DMS79 treated with DMSO at 0.1 percent for 48 hours (cell line): ENCODE measurements around the gene NTRK1.

Experiments used
- DNase-seq: peaks from one replicate; lab custom pipeline; 2025; lab: John Stamatoyannopoulos, UW

NTRK1 gene

DNA sequence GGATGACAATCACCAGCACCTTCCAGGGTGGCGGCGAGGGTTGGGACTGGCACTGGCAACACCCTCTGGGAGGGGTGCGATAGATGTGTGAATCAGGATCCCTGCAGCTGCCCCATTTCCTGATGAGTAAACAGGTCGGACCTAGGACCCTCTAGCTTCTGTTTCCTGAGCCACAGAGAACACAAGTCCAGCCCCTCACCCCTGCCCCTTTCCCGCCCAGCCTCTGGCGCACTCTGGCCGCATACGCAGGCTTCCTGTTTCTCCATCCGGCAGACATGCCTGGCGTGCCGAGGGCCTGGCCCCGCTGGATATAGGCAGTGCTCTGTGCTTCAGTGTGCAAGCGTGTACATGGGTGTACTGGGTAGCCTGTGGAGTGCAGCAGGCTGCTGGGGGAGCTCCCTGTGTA lies 37.5 kb downstream of the NTRK1 start:
- no peak for DNase-seq

DNA sequence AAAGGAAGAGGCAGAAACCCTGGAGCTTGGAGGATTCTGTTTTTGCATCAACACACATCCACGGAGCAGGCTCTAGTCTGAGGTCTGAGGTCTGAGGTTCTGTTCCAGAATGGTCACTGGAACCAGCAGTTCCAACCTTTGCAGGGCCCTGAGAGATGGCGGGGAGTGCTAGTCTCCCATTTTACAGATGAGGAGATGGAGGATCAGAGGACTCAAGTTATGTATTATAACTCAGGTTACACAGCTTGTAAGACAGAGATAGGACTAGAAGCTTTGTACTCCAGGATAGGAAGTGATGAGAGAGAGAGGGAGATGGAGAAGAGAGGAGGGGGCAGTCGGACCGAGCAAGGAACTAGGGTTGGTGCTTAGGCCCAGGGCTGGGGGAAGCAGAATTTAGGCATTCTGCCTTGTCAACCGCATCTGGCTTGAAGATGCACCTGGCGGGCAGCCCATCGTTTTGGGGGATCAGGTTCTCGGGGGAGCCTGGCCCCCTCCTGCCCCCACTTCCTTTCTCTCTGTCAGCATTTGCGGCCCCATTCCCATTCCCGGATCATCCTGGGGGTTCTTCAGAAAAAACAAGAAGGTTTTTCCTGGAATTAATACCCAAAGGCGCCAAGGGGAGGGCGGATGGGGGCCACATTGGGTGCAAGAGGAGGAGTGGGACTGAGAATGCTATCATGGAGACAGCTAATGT lies 38.5 kb downstream of the NTRK1 start:
- DNase-seq: no peak

DNA sequence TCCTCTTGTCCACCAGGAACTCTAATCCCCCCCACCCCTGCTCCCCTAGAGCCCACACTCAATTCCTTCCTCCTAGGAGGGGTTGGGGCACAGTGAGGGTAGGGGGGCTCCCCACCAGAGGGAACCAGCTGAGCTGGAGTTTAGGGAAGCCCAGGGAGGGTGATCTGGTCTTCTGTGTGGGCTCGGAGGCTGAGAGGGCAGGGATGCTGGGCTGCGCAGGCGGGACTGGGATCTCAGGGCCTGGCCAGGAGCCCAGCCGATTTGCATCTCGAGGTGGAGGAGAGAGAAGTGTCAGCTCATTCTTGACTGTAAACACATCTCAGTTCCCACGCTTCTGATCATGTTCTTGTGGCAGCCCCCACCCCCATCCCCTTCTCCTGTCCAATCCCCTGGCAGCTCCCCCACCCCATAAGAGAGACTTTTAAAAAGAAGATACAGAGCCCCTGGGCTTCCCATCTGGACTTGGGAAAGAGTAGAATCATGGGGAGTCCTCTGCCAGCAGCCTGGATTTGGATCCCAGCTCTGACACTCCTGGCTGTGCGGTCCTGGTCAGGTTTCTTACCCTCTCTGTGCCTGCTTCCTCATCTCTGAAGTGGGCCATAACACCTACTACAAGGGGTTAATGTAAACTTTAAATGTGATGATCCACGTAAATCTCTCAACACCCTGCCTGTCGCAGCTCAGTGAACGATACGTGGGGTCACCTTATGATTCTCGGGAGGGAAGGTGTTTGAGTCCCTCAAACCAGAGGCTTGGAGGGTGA lies 39.5 kb downstream of the NTRK1 start:
- DNase-seq: peak; percentile 30

DNA sequence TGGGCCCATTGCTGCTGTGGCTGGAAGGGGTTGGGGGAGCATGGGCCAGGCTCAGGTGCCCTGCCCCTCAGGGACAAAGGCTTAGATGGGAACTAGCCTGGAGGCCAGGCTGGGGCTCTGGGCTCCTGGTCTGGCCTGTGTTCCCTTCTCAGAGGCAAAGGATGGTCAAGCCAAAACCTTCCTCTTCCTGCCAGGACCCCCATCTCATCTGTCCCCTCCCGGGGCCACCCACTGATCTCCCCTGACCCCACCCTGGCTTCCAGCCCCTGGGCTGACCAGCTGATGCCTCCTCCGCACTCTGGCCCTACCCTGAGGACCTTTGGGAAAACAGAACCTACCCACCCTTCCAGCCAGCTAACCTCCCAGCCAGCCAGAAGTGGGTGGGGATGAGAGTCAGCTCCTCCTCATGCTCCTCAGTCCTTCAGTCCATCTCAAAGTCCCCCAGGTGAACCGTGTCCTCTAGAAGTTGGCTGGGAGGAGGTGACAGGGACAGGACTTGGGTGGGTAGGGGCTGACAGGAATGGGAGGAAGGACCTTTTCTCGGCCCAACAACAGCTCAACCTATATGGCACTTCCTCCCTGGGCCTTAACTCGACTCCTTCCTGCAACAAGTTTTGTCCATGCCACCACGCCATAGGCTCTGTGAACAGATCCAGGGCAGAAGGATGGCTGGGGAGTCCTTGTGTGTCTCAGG lies 40.4 kb downstream of the NTRK1 start:
- no peak for DNase-seq

DNA sequence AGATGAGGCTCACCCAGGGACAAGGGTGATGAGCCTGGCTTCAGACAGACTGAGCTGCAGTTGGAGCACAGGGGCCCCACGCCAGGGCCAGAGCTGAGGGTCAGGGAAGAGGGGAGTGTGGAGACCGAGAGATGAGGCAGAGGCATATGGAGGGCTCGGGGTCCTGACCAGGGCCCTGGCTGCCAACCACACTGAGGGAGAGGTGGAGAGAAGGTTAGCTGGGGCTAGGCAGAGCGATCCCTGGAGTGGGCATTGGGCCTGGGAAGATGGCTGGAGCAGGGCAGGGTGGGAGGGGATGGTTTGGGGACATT lies 40.9 kb downstream of the NTRK1 start:
- DNase-seq: no peak

DNA sequence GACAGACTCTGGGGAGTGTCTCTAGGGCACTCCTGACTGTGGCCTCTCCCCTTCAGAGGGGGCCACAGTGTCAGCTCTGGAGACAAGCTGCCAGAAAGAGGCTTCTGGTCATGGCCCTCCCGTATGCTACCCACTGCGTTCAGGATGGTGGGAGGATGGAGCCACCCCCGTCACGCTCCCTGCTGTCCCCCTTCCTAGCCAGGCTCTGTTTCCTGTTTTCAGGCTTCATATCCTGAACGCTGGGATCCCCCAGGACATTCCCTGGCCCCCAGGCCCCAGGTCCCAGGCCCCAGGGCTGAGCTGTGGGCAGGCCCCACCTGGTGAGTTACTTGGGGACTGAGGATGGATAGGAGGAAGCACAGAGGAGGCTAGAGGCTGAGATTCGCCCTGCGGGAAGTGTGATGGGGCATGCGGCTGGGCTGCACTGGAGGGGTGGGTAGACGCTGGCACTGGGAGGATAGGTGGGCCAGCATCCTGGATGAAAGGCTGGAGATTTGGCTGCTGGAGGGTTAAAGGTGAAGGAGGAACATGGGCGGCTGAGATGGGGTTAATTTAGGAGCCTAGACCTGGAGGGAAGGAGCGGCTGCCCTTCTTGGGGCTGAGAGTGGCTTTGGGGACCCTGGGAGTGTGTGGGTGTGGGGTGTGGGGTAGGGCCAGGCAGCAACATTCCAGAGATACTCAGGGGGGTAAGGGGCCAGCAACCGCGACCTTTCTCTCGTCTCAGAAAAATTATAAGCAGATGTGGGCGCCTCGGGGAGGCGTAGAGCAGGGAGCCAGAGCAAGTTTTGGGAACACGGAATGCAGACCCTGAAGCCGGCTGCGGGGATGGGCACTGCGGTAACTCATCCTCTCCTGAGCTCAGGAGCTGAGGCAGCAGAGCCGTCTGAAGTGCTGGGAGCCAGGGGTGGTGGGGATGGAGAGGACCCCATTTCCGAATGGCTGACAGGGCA lies 41.6 kb downstream of the NTRK1 start:
- no peak for DNase-seq

DNA sequence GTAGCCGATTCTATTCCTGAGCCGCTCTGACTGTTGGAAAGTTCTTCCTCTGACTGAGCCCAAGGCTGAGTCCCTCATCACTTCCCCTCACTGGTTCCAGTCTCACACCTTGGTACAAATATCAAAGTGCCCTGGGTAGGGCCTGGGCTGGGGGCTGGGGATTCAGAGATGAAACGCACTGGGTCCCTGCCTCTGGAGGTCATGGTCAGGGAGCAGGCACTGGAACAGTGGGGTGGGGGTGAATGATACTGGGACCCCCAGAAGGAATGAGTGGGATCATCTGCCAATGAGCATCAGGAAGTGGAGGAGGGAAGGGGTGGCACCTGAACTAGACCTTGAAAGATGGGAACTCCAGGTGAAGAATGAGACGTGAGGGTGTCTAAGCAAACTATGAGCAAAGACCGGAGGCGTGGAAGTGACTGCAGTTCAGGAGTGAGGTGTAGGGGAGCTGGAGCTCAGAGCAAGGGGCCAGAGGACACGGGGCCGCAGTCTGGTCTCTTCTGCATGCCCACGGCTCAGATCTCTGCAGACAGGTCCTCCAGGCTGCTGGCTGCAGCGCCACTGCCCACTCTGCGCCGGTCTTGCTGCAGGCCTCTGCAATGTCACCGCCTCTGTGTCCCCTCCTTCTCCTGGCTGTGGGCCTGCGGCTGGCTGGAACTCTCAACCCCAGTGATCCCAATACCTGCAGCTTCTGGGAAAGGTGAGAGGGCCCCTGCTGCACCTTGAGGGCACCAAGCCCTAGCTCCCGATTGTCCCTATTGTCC lies 42.8 kb downstream of the NTRK1 start:
- no peak for DNase-seq

DNA sequence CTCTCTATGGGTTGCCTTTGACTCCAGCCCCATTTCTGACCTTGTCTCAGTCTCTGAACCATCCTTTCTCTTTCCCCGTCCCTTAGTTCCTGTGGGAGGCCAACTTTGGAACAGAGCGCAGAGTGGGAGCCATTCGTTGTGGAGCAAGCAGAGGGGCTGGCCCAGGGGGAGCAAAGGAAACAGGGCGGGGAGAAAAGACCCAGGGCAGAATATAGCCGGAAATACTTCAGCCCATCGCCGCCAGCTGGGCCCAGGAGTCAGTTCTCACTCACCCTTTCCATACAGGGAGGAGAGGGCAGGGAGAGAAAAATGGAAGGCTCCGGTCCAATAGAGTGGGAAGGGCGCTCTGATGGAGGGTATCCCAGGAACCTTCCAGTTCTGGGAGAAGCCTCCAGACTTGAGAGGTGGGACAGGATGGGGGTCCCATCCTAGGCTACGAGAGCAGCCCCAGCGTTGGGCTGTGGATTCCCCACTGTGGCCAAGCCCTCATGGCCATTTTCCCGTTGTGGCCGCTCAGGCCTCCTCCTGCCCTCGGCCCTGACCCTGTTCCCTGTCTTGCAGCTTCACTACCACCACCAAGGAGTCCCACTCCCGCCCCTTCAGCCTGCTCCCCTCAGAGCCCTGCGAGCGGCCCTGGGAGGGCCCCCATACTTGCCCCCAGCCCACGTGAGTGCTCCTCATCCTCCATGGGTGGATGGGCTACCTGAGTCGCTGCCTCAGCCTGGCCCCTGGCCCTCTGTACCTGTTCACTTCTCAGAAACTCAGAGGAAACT lies 43.7 kb downstream of the NTRK1 start:
- no peak for DNase-seq

DNA sequence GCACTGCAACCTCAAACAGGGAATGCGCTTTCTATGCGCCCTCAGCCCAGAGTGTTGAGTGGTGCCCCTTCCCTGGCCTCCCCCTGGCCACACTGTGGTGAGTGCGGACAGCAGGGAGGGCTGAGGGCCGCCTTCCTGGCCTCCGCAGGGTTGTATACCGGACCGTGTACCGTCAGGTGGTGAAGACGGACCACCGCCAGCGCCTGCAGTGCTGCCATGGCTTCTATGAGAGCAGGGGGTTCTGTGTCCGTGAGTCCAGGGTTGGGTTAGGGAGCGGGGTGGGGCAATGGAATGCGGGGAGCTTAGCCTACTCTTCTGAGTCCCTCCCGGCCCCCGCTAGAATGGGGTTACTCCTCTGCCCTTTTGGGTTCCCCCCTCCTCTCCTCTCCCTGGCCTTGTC lies 44.5 kb downstream of the NTRK1 start:
- no peak for DNase-seq

DNA sequence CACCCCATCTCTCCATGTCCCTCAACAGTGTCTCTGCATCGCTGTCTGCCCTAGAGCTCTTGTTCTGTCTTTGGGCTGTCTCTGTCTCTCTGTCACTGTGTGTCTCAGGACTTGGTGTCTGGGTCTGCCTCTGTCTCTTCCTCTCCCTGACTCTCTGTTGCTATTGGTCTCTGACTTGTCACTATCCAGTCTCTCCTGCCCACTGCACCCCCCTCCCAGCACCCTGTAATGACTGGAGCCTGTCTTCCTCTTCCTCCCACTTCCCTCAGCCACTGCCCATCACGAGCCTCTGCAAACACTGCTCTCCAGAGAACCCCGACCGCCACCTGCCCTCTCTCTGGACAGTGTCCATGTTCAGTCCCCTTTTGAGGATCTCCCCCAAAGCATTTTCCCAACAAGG lies 45.0 kb downstream of the NTRK1 start:
- no peak for DNase-seq

DNA sequence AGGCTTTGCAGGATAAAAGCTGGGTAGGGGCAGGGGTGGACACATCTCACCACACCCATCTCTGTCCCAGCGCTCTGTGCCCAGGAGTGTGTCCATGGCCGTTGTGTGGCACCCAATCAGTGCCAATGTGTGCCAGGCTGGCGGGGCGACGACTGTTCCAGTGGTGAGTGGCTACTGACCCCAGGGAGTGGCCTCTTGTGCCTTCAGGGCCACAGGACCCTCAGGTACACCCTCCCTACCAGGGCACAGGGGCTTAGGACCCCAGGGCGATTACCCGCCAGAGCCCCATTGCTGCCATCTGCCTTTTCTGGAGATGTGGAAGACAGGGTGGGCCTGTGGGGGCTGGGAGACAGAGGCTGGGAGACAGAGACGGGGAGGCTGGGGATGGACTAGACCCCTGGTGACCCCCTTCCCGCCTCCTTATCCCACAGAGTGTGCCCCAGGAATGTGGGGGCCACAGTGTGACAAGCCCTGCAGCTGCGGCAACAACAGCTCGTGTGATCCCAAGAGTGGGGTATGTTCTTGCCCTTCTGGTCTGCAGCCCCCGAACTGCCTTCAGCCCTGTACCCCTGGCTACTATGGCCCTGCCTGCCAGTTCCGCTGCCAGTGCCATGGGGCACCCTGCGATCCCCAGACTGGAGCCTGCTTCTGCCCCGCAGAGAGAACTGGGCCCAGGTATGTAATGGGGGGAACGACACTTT lies 45.7 kb downstream of the NTRK1 start:
- no peak for DNase-seq

DNA sequence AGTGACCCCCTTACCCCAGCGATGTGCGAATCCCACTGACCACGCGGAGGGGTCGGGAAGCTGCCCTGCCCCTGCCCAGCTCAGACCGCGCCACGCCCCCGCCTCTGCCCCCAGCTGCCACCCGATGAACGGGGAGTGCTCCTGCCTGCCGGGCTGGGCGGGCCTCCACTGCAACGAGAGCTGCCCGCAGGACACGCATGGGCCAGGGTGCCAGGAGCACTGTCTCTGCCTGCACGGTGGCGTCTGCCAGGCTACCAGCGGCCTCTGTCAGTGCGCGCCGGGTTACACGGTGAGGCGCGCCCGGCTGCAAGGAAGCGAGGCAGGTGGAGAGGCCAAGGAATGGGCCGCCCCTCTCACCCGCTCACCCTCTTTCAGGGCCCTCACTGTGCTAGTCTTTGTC lies 47.9 kb downstream of the NTRK1 start:
- no peak for DNase-seq

DNA sequence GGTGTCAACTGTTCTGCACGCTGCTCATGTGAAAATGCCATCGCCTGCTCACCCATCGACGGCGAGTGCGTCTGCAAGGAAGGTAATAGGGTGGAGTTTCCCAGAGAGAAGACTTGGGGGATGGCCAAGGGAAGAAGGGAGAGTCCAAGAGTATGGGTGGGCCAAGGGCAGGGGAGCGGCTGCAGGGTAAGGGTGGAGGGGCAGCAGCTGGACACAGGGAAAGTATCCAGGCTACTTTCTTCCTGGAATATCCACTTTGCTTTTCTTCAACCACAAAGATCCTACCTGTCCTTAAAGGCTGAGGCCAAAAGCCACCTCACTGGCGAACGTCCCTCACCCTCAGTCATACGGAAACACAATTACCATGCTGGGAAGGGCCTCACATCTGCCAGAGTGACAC lies 48.3 kb downstream of the NTRK1 start:
- DNase-seq: no peak

DNA sequence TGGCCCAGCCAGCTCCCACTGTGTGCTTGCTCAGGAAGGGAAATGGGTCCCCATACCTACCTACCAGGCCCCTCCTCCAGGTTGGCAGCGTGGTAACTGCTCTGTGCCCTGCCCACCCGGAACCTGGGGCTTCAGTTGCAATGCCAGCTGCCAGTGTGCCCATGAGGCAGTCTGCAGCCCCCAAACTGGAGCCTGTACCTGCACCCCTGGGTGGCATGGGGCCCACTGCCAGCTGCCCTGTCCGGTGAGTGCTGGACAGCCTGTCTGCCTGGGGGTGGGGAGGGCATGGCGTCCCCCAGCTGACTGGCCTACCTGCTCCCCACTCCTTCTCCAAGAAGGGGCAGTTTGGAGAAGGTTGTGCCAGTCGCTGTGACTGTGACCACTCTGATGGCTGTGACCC lies 49.0 kb downstream of the NTRK1 start:
- no peak for DNase-seq

DNA sequence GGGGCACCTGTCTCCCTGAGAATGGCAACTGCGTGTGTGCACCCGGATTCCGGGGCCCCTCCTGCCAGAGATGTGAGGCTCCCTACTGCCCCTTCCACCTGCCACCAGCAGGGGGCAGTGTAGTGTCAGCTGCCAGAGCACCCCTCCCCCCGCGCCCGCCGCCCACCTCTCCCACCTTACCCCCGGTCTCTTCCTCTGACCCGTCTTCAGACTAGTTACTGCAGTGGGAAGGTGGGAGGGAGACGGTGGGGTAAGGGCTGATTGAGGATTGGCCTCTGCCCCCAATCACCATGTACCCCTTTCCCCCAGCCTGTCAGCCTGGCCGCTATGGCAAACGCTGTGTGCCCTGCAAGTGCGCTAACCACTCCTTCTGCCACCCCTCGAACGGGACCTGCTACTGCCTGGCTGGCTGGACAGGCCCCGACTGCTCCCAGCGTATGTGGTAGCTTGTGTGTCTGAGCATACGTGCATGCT lies 49.7 kb downstream of the NTRK1 start:
- no peak for DNase-seq

DNA sequence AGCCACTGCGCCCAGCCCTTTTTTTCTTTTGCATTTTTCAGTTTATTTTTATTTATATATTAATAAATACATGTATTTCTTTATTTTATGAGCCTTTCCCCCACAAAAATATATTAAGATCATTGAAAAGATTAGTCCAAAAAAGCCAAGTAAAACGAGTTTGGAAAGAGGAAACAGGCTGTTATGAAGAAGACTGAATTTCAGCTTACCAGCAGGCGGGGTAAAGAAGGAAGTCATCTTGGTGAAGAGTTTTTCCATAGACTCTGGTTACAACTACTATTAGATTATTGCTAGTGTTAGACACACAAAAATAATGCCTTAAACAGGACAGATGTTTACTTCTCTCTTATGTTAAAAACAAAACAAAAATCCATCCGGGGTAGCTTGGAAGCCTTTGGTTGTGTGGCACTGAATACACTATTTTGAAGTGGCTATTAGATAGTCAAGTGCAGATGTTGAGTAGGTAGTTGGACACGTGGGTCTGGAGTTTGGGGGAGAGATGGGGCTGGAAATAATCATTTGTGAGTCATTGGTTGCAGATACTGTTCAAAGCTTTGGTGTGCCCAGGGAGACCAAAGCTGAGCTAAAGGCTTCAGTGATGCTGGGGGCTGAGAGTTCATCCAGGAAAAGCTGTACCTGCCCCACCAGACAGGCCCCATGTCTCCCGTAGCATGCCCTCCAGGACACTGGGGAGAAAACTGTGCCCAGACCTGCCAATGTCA lies 51.1 kb downstream of the NTRK1 start:
- DNase-seq: peak; percentile 88

DNA sequence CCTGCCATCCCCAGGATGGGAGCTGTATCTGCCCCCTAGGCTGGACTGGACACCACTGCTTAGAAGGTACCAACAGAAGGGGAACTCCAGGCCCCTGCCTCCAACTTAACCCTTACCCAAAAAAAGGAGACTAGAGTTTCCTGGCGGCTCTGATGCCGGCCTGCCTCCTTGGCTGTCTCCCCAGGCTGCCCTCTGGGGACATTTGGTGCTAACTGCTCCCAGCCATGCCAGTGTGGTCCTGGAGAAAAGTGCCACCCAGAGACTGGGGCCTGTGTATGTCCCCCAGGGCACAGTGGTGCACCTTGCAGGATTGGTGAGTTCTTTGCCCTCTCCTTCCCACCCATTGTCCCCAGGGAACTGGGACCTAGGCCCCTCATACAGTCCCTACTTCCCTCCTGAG lies 51.6 kb downstream of the NTRK1 start:
- no peak for DNase-seq

DNA sequence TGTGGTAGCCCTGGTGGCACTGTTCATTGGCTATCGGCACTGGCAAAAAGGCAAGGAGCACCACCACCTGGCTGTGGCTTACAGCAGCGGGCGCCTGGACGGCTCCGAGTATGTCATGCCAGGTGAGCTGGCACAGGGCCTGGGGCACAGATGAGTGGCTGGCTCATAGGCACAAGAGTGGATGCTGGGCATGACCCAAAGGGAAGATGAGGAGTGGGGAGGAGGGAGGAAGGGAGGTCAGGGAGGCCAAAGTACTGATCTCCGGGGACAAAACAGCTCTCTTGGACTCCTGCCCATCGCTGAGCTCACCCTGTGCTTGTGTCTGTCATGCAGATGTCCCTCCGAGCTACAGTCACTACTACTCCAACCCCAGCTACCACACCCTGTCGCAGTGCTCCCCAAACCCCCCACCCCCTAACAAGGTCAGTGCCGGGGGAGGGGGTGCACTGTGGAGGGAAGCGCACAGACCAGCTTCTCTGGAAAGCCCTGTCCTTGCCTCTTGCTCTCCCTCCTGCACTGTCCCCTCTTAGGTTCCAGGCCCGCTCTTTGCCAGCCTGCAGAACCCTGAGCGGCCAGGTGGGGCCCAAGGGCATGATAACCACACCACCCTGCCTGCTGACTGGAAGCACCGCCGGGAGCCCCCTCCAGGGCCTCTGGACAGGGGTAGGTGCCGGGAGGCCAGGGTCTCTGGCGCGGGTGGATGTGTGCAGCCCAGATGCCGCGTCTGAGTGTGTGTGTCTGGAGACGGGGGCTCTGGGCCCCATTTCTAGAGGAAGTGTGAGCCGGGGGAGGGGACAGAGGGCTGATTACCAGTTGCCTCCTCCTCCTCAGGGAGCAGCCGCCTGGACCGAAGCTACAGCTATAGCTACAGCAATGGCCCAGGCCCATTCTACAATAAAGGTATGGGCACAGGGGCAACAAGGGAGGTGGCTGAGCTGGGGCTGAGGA lies 52.5 kb downstream of the NTRK1 start:
- DNase-seq: peak; percentile 95
